ENCODE data around the gene CELF3. TPM values are rescaled to one million over a fixed set of nuclear protein-coding genes. Genes with fewer than 3 reads are reported as not detected.

The CELF3 gene
- total and polyA plus RNA-seq, 8 donors: 0.73 to 39.1 (median 1.2) TPM; not detected in 1

DNA sequence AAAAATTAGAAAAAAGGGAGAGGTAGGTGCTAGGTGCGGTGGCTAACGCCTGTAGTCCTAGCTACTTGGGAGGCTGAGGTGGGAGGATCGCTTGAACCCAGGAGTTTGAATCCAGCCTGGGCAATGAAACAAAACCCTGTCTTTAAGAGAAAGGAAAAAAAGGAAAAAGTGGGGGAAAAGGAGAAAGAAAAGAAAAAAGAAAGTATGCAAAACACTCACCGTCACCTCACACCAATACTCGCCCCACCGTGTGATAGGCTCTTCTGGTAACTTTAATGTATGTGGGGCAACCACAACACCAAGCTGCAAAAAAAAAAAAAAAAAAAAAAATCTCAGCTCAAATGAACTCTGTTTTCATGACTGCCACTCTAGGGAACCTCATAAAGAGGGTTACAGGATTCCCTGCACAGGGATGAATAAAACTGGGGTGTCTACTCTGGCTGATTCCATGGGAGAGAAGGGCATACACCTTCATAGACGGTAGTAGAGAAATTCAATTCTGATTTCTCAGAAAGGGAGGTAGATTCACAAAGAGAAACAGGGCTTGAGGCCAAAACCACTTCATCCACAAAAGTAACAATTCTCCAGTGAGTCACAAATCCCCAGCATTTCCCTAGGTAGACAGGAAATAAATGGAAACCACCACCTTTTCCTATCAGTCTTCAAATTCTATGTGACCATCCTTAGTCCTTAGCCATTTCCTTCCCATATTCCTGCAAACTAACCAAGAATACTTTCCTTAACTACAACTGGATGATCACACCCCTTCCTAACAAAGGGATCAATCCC, 44.2 kb upstream of the CELF3 start:
- intact Hi-C loops (cut with DNase I; ENCODE audit: low total_unique reads): no loop called here
- Histone ChIP-seq H3K4me3 (no peak overlapping the region), H3K27me3 (no peaks in the 10 kb centered on the region), H3K36me3 (peaks cover 21 to 65% (median 56%) of the 10 kb centered on the region in 4 donors), H3K9me3 (no peaks in the 10 kb centered on the region), H3K4me1 (peaks cover 13 to 22% (median 18%) of the 10 kb centered on the region in 4 donors), H3K27ac (no peak overlapping the region)
- WGBS, 5 donors: 73 to 95% (median 91%) methylated on average over 7 of the region's 7 CpGs
- no peak for DNase-seq
- TF ChIP-seq EP300 (IDR thresholded peaks at IDR 0.05) (no peak), POLR2AphosphoS5 (IDR thresholded peaks at IDR 0.05) (no peak), POLR2A (IDR thresholded peaks at IDR 0.05) (no peak)
- TF ChIP-seq, protein P1, sequence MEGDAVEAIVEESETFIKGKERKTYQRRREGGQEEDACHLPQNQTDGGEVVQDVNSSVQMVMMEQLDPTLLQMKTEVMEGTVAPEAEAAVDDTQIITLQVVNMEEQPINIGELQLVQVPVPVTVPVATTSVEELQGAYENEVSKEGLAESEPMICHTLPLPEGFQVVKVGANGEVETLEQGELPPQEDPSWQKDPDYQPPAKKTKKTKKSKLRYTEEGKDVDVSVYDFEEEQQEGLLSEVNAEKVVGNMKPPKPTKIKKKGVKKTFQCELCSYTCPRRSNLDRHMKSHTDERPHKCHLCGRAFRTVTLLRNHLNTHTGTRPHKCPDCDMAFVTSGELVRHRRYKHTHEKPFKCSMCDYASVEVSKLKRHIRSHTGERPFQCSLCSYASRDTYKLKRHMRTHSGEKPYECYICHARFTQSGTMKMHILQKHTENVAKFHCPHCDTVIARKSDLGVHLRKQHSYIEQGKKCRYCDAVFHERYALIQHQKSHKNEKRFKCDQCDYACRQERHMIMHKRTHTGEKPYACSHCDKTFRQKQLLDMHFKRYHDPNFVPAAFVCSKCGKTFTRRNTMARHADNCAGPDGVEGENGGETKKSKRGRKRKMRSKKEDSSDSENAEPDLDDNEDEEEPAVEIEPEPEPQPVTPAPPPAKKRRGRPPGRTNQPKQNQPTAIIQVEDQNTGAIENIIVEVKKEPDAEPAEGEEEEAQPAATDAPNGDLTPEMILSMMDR (IDR thresholded peaks at IDR 0.05): no peak

DNA sequence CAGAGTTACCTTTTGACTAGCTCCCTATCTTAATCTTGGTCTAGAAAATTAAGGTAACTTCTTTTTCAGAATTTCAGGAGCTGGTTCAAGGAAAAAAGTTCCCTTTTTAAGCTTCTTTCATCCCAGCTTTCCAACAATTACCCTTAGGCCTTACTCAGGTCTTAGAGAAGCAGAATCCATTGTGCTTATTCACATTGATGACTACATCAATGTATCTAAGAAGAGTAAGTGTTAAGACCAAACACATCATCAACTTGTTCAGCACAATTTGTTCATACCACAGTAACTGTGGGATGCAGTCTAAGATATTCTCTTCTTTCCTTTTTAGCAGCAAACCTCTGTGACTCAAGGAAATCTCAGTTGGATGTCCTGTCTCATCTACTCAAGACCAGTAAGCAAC, 42.6 kb upstream of the CELF3 start:
- no peaks in the 10 kb centered on the region for H3K9me3 ChIP-seq
- intact Hi-C loops (cut with DNase I; ENCODE audit: low total_unique reads): no loop called here
- H3K4me3 ChIP-seq: no peak overlapping the region

DNA sequence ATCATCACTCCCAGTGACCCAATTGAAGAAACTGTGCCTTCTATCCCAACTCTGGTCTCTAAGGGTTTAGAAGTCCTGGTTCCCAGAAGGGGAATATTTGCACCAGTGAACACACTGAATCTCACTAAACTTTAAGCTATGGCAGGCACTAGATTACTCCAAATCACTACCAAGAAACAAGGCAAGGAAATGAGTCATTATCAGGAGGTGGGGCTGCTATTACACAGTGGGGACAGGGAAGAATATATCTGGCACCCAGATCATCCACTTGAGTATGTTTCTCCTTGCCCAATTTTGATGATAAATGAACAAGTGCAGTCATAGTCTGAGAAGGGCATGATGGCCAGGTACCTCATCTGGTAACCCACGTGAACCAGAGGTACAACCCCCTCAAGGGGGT, 39.7 kb upstream of the CELF3 start:
- H3K4me3 ChIP-seq: no peak overlapping the region
- no peak for TF ChIP-seq EP300 (IDR thresholded peaks at IDR 0.05)
- TF ChIP-seq POLR2A (IDR thresholded peaks at IDR 0.05): no peak
- TF ChIP-seq, protein P1 (IDR thresholded peaks at IDR 0.05): no peak
- TF ChIP-seq POLR2AphosphoS5 (IDR thresholded peaks at IDR 0.05): no peak
- DNase-seq: no peak
- H3K36me3 ChIP-seq: peaks cover 16 to 59% (median 46%) of the 10 kb centered on the region in 4 donors
- no peak overlapping the region for H3K27ac ChIP-seq
- 43 to 73% (median 55%) methylated on average over 1 of the region's 1 CpG for WGBS, 5 donors
- no peaks in the 10 kb centered on the region for H3K4me1 ChIP-seq
- H3K27me3 ChIP-seq: no peaks in the 10 kb centered on the region
- intact Hi-C loops (cut with DNase I; ENCODE audit: low total_unique reads): no loop called here
- H3K9me3 ChIP-seq: no peaks in the 10 kb centered on the region

More for the DNA sequence above, 42.6 kb upstream of the CELF3 start:
- no peak for TF ChIP-seq POLR2AphosphoS5 (IDR thresholded peaks at IDR 0.05)
- no peak for TF ChIP-seq EP300 (IDR thresholded peaks at IDR 0.05)
- TF ChIP-seq POLR2A (IDR thresholded peaks at IDR 0.05): no peak
- TF ChIP-seq, protein P1 (IDR thresholded peaks at IDR 0.05): no peak
- Histone ChIP-seq H3K4me1 (peaks cover 13 to 21% (median 16%) of the 10 kb centered on the region in 4 donors), H3K36me3 (peaks cover 21 to 69% (median 56%) of the 10 kb centered on the region in 4 donors), H3K27ac (no peak overlapping the region), H3K27me3 (no peaks in the 10 kb centered on the region)
- DNase-seq: no peak

DNA sequence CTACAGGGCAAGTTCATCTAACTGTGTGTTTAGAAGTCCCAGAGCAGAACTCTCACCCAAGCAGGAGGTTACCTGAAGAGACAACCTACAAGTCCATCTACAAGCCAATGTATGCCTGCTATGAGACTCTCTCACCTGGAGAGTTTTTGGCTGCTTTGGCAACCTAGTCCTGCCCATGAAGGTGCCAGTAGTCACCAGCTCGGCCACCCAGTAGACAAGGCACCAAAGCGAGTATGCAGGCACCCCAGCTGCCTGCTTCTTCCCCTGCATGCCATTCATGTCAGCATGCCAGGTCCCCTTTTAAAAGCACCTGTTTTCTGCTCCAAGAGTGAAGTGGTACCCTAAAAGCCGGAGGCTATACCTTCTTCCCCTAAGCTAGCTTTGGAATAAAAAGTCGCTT, 24.9 kb upstream of the CELF3 start:
- H3K4me1 ChIP-seq: no peaks in the 10 kb centered on the region
- no peak overlapping the region for H3K4me3 ChIP-seq
- no peaks in the 10 kb centered on the region for H3K27me3 ChIP-seq
- intact Hi-C loops (cut with DNase I; ENCODE audit: low total_unique reads): no loop called here
- no peak for DNase-seq
- TF ChIP-seq, protein P1 (IDR thresholded peaks at IDR 0.05): no peak
- TF ChIP-seq POLR2AphosphoS5 (IDR thresholded peaks at IDR 0.05) (no peak), EP300 (IDR thresholded peaks at IDR 0.05) (no peak), POLR2A (IDR thresholded peaks at IDR 0.05) (no peak)
- no peaks in the 10 kb centered on the region for H3K36me3 ChIP-seq
- peaks cover 0 to 11% (median 9%) of the 10 kb centered on the region in 4 donors for H3K9me3 ChIP-seq
- 86 to 93% (median 90%) methylated on average over 4 of the region's 4 CpGs for WGBS, 5 donors
- H3K27ac ChIP-seq: no peak overlapping the region

Data from stomach (tissue), 9 donors.